ENCODE results near the gene CIAPIN1.

The CIAPIN1 gene

DNA sequence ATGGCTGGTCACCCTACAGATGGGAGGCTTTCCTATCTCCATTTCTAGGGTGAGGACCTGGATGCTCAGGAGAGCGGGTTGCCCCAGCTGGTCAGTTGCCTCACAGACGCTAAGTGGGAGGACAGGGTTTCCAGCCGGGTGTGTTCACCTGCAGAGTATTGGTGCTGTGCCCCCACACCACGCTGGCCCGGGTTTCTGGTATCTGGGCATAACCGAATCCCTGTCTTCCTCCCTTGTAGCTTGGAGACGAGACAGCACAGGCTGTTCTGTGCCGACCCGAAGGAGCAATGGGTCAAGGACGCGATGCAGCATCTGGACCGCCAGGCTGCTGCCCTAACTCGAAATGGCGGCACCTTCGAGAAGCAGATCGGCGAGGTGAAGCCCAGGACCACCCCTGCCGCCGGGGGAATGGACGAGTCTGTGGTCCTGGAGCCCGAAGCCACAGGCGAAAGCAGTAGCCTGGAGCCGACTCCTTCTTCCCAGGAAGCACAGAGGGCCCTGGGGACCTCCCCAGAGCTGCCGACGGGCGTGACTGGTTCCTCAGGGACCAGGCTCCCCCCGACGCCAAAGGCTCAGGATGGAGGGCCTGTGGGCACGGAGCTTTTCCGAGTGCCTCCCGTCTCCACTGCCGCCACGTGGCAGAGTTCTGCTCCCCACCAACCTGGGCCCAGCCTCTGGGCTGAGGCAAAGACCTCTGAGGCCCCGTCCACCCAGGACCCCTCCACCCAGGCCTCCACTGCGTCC lies 65.2 kb downstream of the CIAPIN1 start:
- DNase-seq = no peak

DNA sequence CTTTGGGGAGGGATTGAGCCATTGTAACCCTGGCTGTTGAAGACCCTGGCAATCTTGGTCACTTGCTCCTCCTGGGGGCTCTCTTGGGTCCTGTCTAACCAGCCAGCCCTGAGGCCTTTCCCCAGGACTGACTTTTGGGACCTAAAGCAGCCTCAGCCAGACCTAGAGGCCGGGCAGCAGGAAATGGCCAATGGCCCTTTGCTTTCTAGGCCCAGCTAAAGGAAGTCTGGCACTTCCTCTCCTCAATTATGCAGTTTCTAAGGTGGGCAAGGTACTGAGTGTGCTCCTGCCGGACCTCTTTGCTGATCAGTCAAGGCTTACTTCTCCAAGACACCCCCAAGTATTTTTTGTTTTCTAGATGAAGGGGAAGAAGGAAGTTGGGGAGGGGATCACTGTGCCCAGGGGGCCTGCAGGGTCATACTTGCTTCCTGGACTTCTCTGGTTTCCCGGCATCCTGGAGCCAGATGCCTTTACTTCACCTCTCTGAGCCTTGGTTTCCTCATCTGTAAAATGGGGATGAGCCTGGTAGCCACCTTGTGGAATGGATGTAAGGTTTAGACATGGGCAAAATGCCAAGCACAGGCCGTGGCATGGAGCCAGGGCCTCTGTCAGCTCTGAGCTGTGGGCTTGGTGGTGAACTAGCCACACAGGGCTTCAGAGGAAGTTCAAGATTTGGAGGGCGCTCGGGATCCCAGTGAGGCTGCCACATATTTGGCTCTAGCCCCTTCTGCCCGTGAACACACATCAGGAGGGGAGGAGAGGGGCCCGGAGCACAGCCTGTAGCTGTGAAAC lies 66.3 kb downstream of the CIAPIN1 start:
- DNase-seq = no peak

DNA sequence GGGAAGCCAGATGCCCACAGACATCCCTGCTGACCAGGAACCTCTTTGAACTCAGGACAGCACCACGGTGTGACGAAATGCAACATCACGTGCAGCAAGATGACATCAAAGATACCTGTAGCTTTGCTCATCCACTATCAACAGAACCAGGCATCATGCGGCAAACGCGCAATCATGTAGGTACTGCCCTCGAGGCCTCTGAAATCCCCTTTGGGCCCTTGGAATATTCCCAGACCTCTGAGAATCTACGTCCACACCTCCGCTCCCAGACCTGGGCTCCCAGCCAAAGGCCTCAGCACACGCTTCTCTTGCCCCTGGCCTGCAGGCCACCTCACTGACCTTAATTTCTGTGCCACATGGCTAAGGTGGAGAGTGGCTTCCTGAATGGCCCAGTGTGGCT lies 67.6 kb downstream of the CIAPIN1 start:
- no peak for DNase-seq
